ENCODE data around the gene CTSF.

DNA sequence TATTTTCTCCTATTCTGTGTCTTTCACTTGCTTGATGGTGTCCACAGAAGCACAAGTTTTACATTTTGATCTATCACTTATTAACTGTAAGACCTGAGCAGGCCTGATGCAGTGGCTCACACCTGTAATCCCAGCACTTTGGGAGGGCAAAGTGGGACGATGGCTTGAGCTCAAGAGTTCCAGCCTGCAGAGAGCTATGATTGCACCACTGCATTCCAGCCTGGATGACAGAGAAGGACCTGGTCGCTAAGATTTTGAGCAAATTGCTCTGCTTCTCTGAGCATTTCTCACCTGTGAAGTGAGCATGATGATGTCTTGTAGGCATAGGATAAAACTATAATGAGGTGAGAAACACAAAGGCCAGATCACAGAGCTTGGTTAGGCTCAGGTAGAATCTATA, 17.7 kb upstream of the CTSF start:
- TF ChIP-seq, protein P1, sequence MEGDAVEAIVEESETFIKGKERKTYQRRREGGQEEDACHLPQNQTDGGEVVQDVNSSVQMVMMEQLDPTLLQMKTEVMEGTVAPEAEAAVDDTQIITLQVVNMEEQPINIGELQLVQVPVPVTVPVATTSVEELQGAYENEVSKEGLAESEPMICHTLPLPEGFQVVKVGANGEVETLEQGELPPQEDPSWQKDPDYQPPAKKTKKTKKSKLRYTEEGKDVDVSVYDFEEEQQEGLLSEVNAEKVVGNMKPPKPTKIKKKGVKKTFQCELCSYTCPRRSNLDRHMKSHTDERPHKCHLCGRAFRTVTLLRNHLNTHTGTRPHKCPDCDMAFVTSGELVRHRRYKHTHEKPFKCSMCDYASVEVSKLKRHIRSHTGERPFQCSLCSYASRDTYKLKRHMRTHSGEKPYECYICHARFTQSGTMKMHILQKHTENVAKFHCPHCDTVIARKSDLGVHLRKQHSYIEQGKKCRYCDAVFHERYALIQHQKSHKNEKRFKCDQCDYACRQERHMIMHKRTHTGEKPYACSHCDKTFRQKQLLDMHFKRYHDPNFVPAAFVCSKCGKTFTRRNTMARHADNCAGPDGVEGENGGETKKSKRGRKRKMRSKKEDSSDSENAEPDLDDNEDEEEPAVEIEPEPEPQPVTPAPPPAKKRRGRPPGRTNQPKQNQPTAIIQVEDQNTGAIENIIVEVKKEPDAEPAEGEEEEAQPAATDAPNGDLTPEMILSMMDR (conservative IDR thresholded peaks at IDR 0.05 in 1 of 2, IDR thresholded peaks at IDR 0.05 in 1 of 2; ENCODE audit: low read depth in 1 of 2, low read length in 2 of 2) = no peak
- TF ChIP-seq EZH2 (IDR thresholded peaks at IDR 0.05; ENCODE audit: low read length, missing control alignments) = no peak

Data from fibroblast of lung (primary cell).